Lower leg skin (tissue), 4 donors: ENCODE results near the gene TCP10L. TPM values are rescaled to one million over a fixed set of nuclear protein-coding genes. Genes with fewer than 3 reads are reported as not detected.

Experiments
- DNase-seq, 2 donors: peaks; one replicate each; pipeline ENCODE4 v3.0.0-alpha.2; 2019; ENCODE audit warnings: low spot score in 2 of 2
- H3K4me3 ChIP-seq: fragments of 200-600 bp; sonication (generic); 2 replicates; pipeline ENCODE4 v1.5.1; 2017; ENCODE audit warnings: mild to moderate bottlenecking, low read depth; ENCODE audit not compliant: poor library complexity, severe bottlenecking
- CTCF ChIP-seq, 3 donors: fragments of 450-650 bp; IDR thresholded peaks; one replicate each; pipeline ENCODE4 v1.5.1; 2016; ENCODE audit warnings: antibody characterized with exemption in 3 of 3, mild to moderate bottlenecking in 3 of 3, moderate library complexity in 2 of 3
- POLR2A ChIP-seq, 2 donors: fragments of 450-650 bp; IDR thresholded peaks; one replicate each; pipeline ENCODE4 v1.6.1; 2016 to 2017; ENCODE audit warnings: antibody characterized with exemption in 2 of 2, mild to moderate bottlenecking in 1 of 2, moderate library complexity in 1 of 2
- WGBS, 2 donors: methylation state at CpG; one replicate each; pipeline ENCODE4 v1.1.5; 2018; 5-methylcytosine and 5-hydroxymethylcytosine counted together
- intact Hi-C: fragments of 100-400 bp; cut with DNase I; formaldehyde crosslinking; loops from one replicate; pipeline ENCODE4 v1.15.0; 2023; ENCODE audit warnings: low total_unique reads
- total RNA-seq, 4 donors: library from RNA; depleted of rRNA; stranded (reverse); fragments of >200 nt; gene quantifications; one replicate each; pipeline ENCODE4 v1.1.0, GENCODE V29; 2016

The TCP10L gene
- total RNA-seq, 4 donors from 2014 or later: 0.25 TPM; not detected in 3

- H3K4me3 ChIP-seq: no peak overlapping the region
- no peak for TF ChIP-seq POLR2A (IDR thresholded peaks at IDR 0.05)
- no peak for TF ChIP-seq CTCF (IDR thresholded peaks at IDR 0.05)
- intact Hi-C loops: no loop called here
- 86 to 88% methylated on average over 6 of the region's 6 CpGs for WGBS, 2 donors
- DNase-seq: peak in 1 of 2 donors; percentile 45
Measured at GRCh38 chr21:32539378-32539777, 45.9 kb downstream of the TCP10L start.

GRCh38 chr21:32538147-32538792, 47.1 kb downstream of the TCP10L start:
- DNase-seq: no peak
- 77 to 83% methylated on average over 11 of the region's 11 CpGs for whole genome bisulfite sequencing, 2 donors
- intact Hi-C loops: no loop called here
- H3K4me3 ChIP-seq: no peak overlapping the region
- TF ChIP-seq CTCF (IDR thresholded peaks at IDR 0.05) (no peak), POLR2A (IDR thresholded peaks at IDR 0.05) (no peak)

- intact Hi-C loops: no loop called here
- no peak for DNase-seq
Measured at GRCh38 chr21:32537569-32537881, 47.8 kb downstream of the TCP10L start.

GRCh38 chr21:32535612-32536011, 49.7 kb downstream of the TCP10L start:
- TF ChIP-seq POLR2A (IDR thresholded peaks at IDR 0.05) (no peak), CTCF (IDR thresholded peaks at IDR 0.05) (no peak)
- WGBS, 2 donors: 96 to 97% methylated on average over 7 of the region's 7 CpGs
- DNase-seq: peak in 1 of 2 donors; percentile 50
- intact Hi-C loops: no loop called here
- no peak overlapping the region for H3K4me3 ChIP-seq

More at GRCh38 chr21:32537569-32537881, 47.8 kb downstream of the TCP10L start:
- no peak for TF ChIP-seq CTCF (IDR thresholded peaks at IDR 0.05)
- TF ChIP-seq POLR2A (IDR thresholded peaks at IDR 0.05): no peak
- no peak overlapping the region for H3K4me3 ChIP-seq
- 87 to 96% methylated on average over 3 of the region's 3 CpGs for WGBS, 2 donors

- DNase-seq: peak in 1 of 2 donors; percentile 56
- no peak overlapping the region for H3K4me3 ChIP-seq
- no peak for TF ChIP-seq POLR2A (IDR thresholded peaks at IDR 0.05)
- no peak for TF ChIP-seq CTCF (IDR thresholded peaks at IDR 0.05)
- WGBS, 2 donors: 82 to 88% methylated on average over 8 of the region's 8 CpGs
- intact Hi-C loops: no loop called here
Measured at GRCh38 chr21:32534113-32534512, 51.2 kb downstream of the TCP10L start.

GRCh38 chr21:32533611-32534010, 51.7 kb downstream of the TCP10L start:
- intact Hi-C loops: no loop called here
- peak in 1 of 2 donors; percentile 60 for DNase-seq
- 97 to 100% methylated on average over 7 of the region's 7 CpGs for WGBS, 2 donors
- H3K4me3 ChIP-seq: no peak overlapping the region
- no peak for TF ChIP-seq POLR2A (IDR thresholded peaks at IDR 0.05)
- TF ChIP-seq CTCF (IDR thresholded peaks at IDR 0.05): no peak
